Fibroblast of lung (primary cell): ENCODE measurements around the gene HAPSTR1. TPM values are rescaled to one million over a fixed set of nuclear protein-coding genes. Genes with fewer than 3 reads are reported as not detected.

ENCODE experiments used
- DNase-seq, 2 donors: peaks; one replicate each; pipeline versions ENCODE4 v3.0.0 to v3.0.0-alpha.2; 2010; ENCODE audit warnings: low read depth in 2 of 2
- H2AFZ ChIP-seq: 2 replicates; pipeline ENCODE4 v1.5.1; 2012; ENCODE audit warnings: low read length, control low read depth, inconsistent platforms
- H3K27ac ChIP-seq: 2 replicates; pipeline ENCODE4 v1.5.1; 2011; ENCODE audit warnings: low read length, control low read depth; ENCODE audit not compliant: insufficient read depth
- H3K27me3 ChIP-seq: 2 replicates; pipeline ENCODE4 v1.5.1; 2011; ENCODE audit warnings: mild to moderate bottlenecking, low read length; ENCODE audit not compliant: control insufficient read depth, insufficient read depth
- H3K36me3 ChIP-seq: 2 replicates; pipeline ENCODE4 v1.5.1; 2011; ENCODE audit warnings: low read length; ENCODE audit not compliant: control insufficient read depth, insufficient read depth
- H3K4me1 ChIP-seq: 2 replicates; pipeline ENCODE4 v1.5.1; 2011; ENCODE audit warnings: low read length; ENCODE audit not compliant: control insufficient read depth, insufficient read depth; ENCODE audit errors: extremely low read depth
- H3K4me2 ChIP-seq: 2 replicates; pipeline ENCODE4 v1.5.1; 2011; ENCODE audit warnings: low read length, control low read depth; ENCODE audit not compliant: insufficient read depth; ENCODE audit errors: extremely low read depth
- H3K4me3 ChIP-seq, 4 experiments: fragments of 200-600 bp in 1 of 4; sonication (generic) in 1 of 4; replicated peaks in 1 of 4; 2 replicates each; pipeline ENCODE4 v1.5.1; 2011 to 2016; ENCODE audit warnings: low read length in 4 of 4, low read depth in 3 of 4, mild to moderate bottlenecking in 3 of 4, control low read depth in 2 of 4, inconsistent platforms in 1 of 4, mixed read lengths in 1 of 4; ENCODE audit not compliant: insufficient read depth in 1 of 4; ENCODE audit errors: control extremely low read depth in 1 of 4
- H3K79me2 ChIP-seq: 2 replicates; pipeline ENCODE4 v1.5.1; 2012; ENCODE audit warnings: mild to moderate bottlenecking, low read length, inconsistent platforms; ENCODE audit not compliant: control insufficient read depth, insufficient read depth
- H3K9ac ChIP-seq: 2 replicates; pipeline ENCODE4 v1.5.1; 2011; ENCODE audit warnings: mild to moderate bottlenecking, low read length, control low read depth; ENCODE audit not compliant: insufficient read depth
- H3K9me3 ChIP-seq: 2 replicates; pipeline ENCODE4 v1.5.1; 2012; ENCODE audit warnings: low read depth, low read length; ENCODE audit not compliant: control insufficient read depth, insufficient read depth
- H4K20me1 ChIP-seq: 2 replicates; pipeline ENCODE4 v1.5.1; 2011; ENCODE audit warnings: low read length; ENCODE audit not compliant: control insufficient read depth, insufficient read depth; ENCODE audit errors: extremely low read depth
- CTCF ChIP-seq, 2 donors: IDR thresholded peaks in 1 of 2; conservative IDR thresholded peaks in 1 of 2; 1 replicate in 1 of 2; 2 replicates in 1 of 2; pipeline ENCODE4 v1.5.1; 2011 to 2012; ENCODE audit warnings: low read length in 2 of 2, control low read depth in 1 of 2, inconsistent platforms in 1 of 2, low read depth in 1 of 2, mild to moderate bottlenecking in 1 of 2
- EZH2 ChIP-seq: IDR thresholded peaks from 2 replicates; pipeline ENCODE4 v1.5.1; 2012; ENCODE audit warnings: low read length, control low read depth, mild to moderate bottlenecking; ENCODE audit errors: missing control alignments
- polyA plus RNA-seq, 2 donors: library from polyadenylated mRNA; depleted of rRNA in 1 of 2; stranded (reverse) in 1 of 2; unstranded in 1 of 2; fragments of >200 nt; gene quantifications; 2 replicates each; pipeline ENCODE4 v1.2.1, GENCODE V29; 2011 to 2012; ENCODE audit warnings: missing spikeins in 1 of 2
- total RNA-seq: library from RNA; depleted of rRNA; stranded (reverse); fragments of >200 nt; gene quantifications from 2 replicates; pipeline ENCODE4 v1.2.1, GENCODE V29; 2014

Gene HAPSTR1
- total and polyA plus RNA-seq, 2 donors (not counting 1 experiment from before 2014, with no cell fraction given): 37.5 to 57.3 TPM

GRCh38 chr16:9068886-9069285, 22.6 kb upstream of the HAPSTR1 start:
- Histone ChIP-seq H3K9ac (no peak overlapping the region), H3K36me3 (no peaks in the 10 kb centered on the region), H4K20me1 (no peaks in the 10 kb centered on the region), H3K4me3 (no peak overlapping the region), H3K27ac (peak overlapping the region; percentile 56), H3K27me3 (no peaks in the 10 kb centered on the region), H3K79me2 (no peaks in the 10 kb centered on the region), H3K4me1 (peaks cover 7% of the 10 kb centered on the region), H2AFZ (no peak overlapping the region), H3K4me2 (no peak overlapping the region), H3K9me3 (no peaks in the 10 kb centered on the region)
- no peak for TF ChIP-seq EZH2
- TF ChIP-seq CTCF (conservative IDR thresholded peaks at IDR 0.05 in 1 of 2, IDR thresholded peaks at IDR 0.05 in 1 of 2; ENCODE audit: low read depth in 1 of 2, low read length in 2 of 2): no peak
- peak in 1 of 2 donors; percentile 37 for DNase-seq

GRCh38 chr16:9070254-9070653, 21.2 kb upstream of the HAPSTR1 start:
- no peaks in the 10 kb centered on the region for H3K36me3 ChIP-seq
- TF ChIP-seq EZH2: no peak
- no peak for TF ChIP-seq CTCF (conservative IDR thresholded peaks at IDR 0.05 in 1 of 2, IDR thresholded peaks at IDR 0.05 in 1 of 2; ENCODE audit: low read depth in 1 of 2, low read length in 2 of 2)
- no peaks in the 10 kb centered on the region for H4K20me1 ChIP-seq
- H3K79me2 ChIP-seq: no peaks in the 10 kb centered on the region
- H3K4me2 ChIP-seq: no peak overlapping the region
- no peak overlapping the region for H3K27ac ChIP-seq
- no peaks in the 10 kb centered on the region for H3K27me3 ChIP-seq
- no peak overlapping the region for H3K4me3 ChIP-seq
- peaks cover 7% of the 10 kb centered on the region for H3K4me1 ChIP-seq
- DNase-seq: no peak
- no peak overlapping the region for H3K9ac ChIP-seq
- no peak overlapping the region for H2AFZ ChIP-seq
- H3K9me3 ChIP-seq: no peaks in the 10 kb centered on the region

- H3K27ac ChIP-seq: no peak overlapping the region
- no peak overlapping the region for H2AFZ ChIP-seq
- TF ChIP-seq CTCF (conservative IDR thresholded peaks at IDR 0.05 in 1 of 2, IDR thresholded peaks at IDR 0.05 in 1 of 2; ENCODE audit: low read depth in 1 of 2, low read length in 2 of 2) (no peak), EZH2 (no peak)
- no peaks in the 10 kb centered on the region for H3K9me3 ChIP-seq
- H3K79me2 ChIP-seq: no peaks in the 10 kb centered on the region
- H3K27me3 ChIP-seq: no peaks in the 10 kb centered on the region
- no peak overlapping the region for H3K4me2 ChIP-seq
- peaks cover 7% of the 10 kb centered on the region for H3K4me1 ChIP-seq
- H3K4me3 ChIP-seq: no peak overlapping the region
- no peak overlapping the region for H3K9ac ChIP-seq
- H4K20me1 ChIP-seq: no peaks in the 10 kb centered on the region
- no peaks in the 10 kb centered on the region for H3K36me3 ChIP-seq
- DNase-seq: no peak
These were observed 20.1 kb upstream of the HAPSTR1 start for GRCh38 chr16:9071377-9071776.
